HG02840 (cell line): ENCODE data around the gene HK2.
A peak's percentile ranks its signal among the peaks of the same experiment; 100 is the strongest.
"Not testable (repeated sequence)": the region's sequence is repeated elsewhere in the genome, so short reads cannot be mapped to it uniquely, and the experiment has no call there.

Experiments
- ATAC-seq: cut with Tn5 transposase; IDR thresholded peaks from one replicate; pipeline ENCODE4 v1.9.1; 2021; ENCODE audit warnings: mild to moderate bottlenecking, moderate library complexity, moderate number of reproducible peaks; ENCODE audit not compliant: unreplicated experiment, low FRiP score

Gene HK2

GRCh38 chr2:74833418-74834233 is at the start of gene HK2:
Gene HK2, plus strand, starts transcription at chr2:74834127. Its CDS starts 454 bp downstream, at chr2:74834581.
- peak; percentile 69 for ATAC-seq

GRCh38 chr2:74789271-74789670 is 44.7 kb upstream of the HK2 start:
- ATAC-seq, result no peak

GRCh38 chr2:74792282-74792681 is 41.6 kb upstream of the HK2 start:
- no peak for ATAC-seq

- not testable (repeated sequence) for ATAC-seq
These were observed 39.0 kb upstream of the HK2 start for GRCh38 chr2:74794878-74795277.

GRCh38 chr2:74806355-74806839 is 27.5 kb upstream of the HK2 start:
- no peak for ATAC-seq

- no peak for ATAC-seq
These were observed 27.0 kb upstream of the HK2 start for GRCh38 chr2:74806920-74807319.

GRCh38 chr2:74812787-74813590 is 20.9 kb upstream of the HK2 start:
- no peak for ATAC-seq

GRCh38 chr2:74814102-74814501 is 19.8 kb upstream of the HK2 start:
- ATAC-seq, result no peak

- ATAC-seq, result no peak
These were observed 18.0 kb upstream of the HK2 start for GRCh38 chr2:74815941-74816340.

- ATAC-seq, result no peak
These were observed 17.2 kb upstream of the HK2 start for GRCh38 chr2:74816540-74817303.

- ATAC-seq, result no peak
These were observed 16.6 kb upstream of the HK2 start for GRCh38 chr2:74817304-74817675.

GRCh38 chr2:74819702-74820101 is 14.2 kb upstream of the HK2 start:
- ATAC-seq, result no peak

GRCh38 chr2:74821177-74822126 is 12.5 kb upstream of the HK2 start:
- ATAC-seq, result no peak

GRCh38 chr2:74822771-74823566 is 11.0 kb upstream of the HK2 start:
- ATAC-seq, result no peak

- ATAC-seq, result no peak
These were observed 9.2 kb upstream of the HK2 start for GRCh38 chr2:74824679-74825078.

GRCh38 chr2:74828543-74828942 is 5.4 kb upstream of the HK2 start:
- no peak for ATAC-seq

- ATAC-seq, result no peak
These were observed 2.0 kb upstream of the HK2 start for GRCh38 chr2:74831693-74832530.

GRCh38 chr2:74834234-74834791 is 386 bp downstream of the HK2 start:
- ATAC-seq, result peak; percentile 16
